Brain microvascular endothelial cell (primary cell): ENCODE results near the gene FGFR3.

Experiments used
- DNase-seq: peaks from one replicate; pipeline ENCODE4 v3.0.0-alpha.2; 2020
- H3K27ac ChIP-seq: fragments of 250-450 bp; sonication (Bioruptor Pico); 2 replicates; pipeline ENCODE4 v1.5.1; 2020; ENCODE audit warnings: mild to moderate bottlenecking, moderate library complexity
- H3K27me3 ChIP-seq: fragments of 250-450 bp; sonication (Bioruptor Pico); replicated peaks from 2 replicates; pipeline ENCODE4 v1.5.1; 2020; ENCODE audit warnings: mild to moderate bottlenecking
- H3K36me3 ChIP-seq: fragments of 250-450 bp; sonication (Bioruptor Pico); replicated peaks from 2 replicates; pipeline ENCODE4 v1.5.1; 2020; ENCODE audit warnings: mild to moderate bottlenecking
- H3K4me3 ChIP-seq: 2 replicates; pipeline ENCODE4 v1.5.1; 2011; ENCODE audit warnings: low read depth, mild to moderate bottlenecking, control low read depth, low read length, moderate library complexity
- CTCF ChIP-seq: IDR thresholded peaks from 2 replicates; pipeline ENCODE4 v1.5.1; 2011; ENCODE audit warnings: low read depth, mild to moderate bottlenecking, moderate library complexity, low read length, control low read depth, inconsistent platforms; ENCODE audit errors: missing control alignments
- in situ Hi-C: cut with HindIII; loops from 2 replicates; pipeline ENCODE4 v1.10.0; 2017; ENCODE audit warnings: low sequenced_read_pairs, low pct_ligation_motif_present

The FGFR3 gene

GRCh38 chr4:1750381-1751154 lies 42.5 kb upstream of the FGFR3 start:
- no peak for TF ChIP-seq CTCF
- H3K36me3 ChIP-seq: no peaks in the 10 kb centered on the region
- in situ Hi-C loops: no loop called here
- no peak overlapping the region for H3K27ac ChIP-seq
- DNase-seq: no peak
- H3K4me3 ChIP-seq: no peak overlapping the region
- no peaks in the 10 kb centered on the region for H3K27me3 ChIP-seq

GRCh38 chr4:1751155-1751918 lies 41.8 kb upstream of the FGFR3 start:
- H3K27ac ChIP-seq: no peak overlapping the region
- no peak for TF ChIP-seq CTCF

GRCh38 chr4:1751919-1752283 lies 41.2 kb upstream of the FGFR3 start:
- H3K36me3 ChIP-seq: no peaks in the 10 kb centered on the region
- in situ Hi-C loops: no loop called here
- H3K27me3 ChIP-seq: no peaks in the 10 kb centered on the region
- H3K27ac ChIP-seq: no peak overlapping the region
- no peak for TF ChIP-seq CTCF
- no peak for DNase-seq
- no peak overlapping the region for H3K4me3 ChIP-seq

More at GRCh38 chr4:1751155-1751918, 41.8 kb upstream of the FGFR3 start:
- no peak for DNase-seq
- no peaks in the 10 kb centered on the region for H3K27me3 ChIP-seq
- H3K36me3 ChIP-seq: no peaks in the 10 kb centered on the region
- in situ Hi-C loops: no loop called here
- no peak overlapping the region for H3K4me3 ChIP-seq

- in situ Hi-C loops: no loop called here
- TF ChIP-seq CTCF: no peak
- Histone ChIP-seq H3K4me3 (no peak overlapping the region), H3K36me3 (no peaks in the 10 kb centered on the region), H3K27me3 (no peaks in the 10 kb centered on the region), H3K27ac (no peak overlapping the region)
- DNase-seq: no peak
These were observed 40.6 kb upstream of the FGFR3 start for GRCh38 chr4:1752284-1753041.

GRCh38 chr4:1753294-1753696 lies 39.8 kb upstream of the FGFR3 start:
- no peak for TF ChIP-seq CTCF
- H3K4me3 ChIP-seq: no peak overlapping the region
- H3K27ac ChIP-seq: no peak overlapping the region
- no peaks in the 10 kb centered on the region for H3K36me3 ChIP-seq
- in situ Hi-C loops: no loop called here
- DNase-seq: no peak
- H3K27me3 ChIP-seq: no peaks in the 10 kb centered on the region
